HEK293T (cell line): ENCODE results near the gene TNFAIP6.

Experiments used
- BHLHE40 ChIP-seq: fragments of 450-650 bp; IDR thresholded peaks from 2 replicates; pipeline ENCODE4 v1.6.1; 2016; ENCODE audit warnings: mild to moderate bottlenecking, moderate library complexity, borderline replicate concordance
- FOXA1 ChIP-seq: fragments of 450-650 bp; IDR thresholded peaks from 2 replicates; pipeline ENCODE4 v1.6.1; 2016; ENCODE audit warnings: mild to moderate bottlenecking

DNA sequence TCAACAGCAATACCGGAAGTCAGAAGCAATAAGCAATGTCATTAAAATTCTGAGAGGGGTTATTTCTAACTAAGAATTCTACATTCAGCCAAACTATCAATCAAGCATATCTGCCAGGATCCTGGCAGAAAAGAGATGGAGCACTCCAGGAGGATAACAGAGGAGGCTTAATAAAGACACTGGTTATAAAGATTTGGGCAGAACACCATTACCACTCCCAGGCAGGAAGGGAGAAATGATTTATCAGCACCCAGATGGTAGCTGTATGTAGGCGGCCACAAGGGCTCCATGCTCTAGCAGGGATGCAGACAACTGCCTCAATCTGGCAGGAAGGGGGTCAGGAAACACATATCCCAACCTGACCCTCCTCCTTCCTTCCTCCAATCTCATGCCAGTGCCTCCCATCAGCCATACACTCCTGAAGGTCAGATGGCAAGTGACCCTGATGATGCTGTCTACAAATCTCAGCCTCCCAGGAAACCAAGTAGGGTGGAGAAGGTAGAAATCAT is 20.5 kb upstream of the TNFAIP6 start:
- TF ChIP-seq FOXA1, result no peak
- TF ChIP-seq BHLHE40, result no peak
